ENCODE results near the gene CYP4F12.

The CYP4F12 gene

GRCh38 chr19:15732388-15732787, 59.5 kb downstream of the CYP4F12 start:
- TF ChIP-seq CTCF (IDR thresholded peaks at IDR 0.05; ENCODE audit: low read length, missing control alignments) = no peak
- no peak for DNase-seq (ENCODE audit: low read depth)
- H3K4me3 ChIP-seq (replicated peaks; ENCODE audit: low read depth, low read length) = no peak overlapping the region

GRCh38 chr19:15733895-15734294, 61.0 kb downstream of the CYP4F12 start:
- H3K4me3 ChIP-seq (replicated peaks; ENCODE audit: low read depth, low read length) = no peak overlapping the region
- DNase-seq (ENCODE audit: low read depth) = no peak
- TF ChIP-seq CTCF (IDR thresholded peaks at IDR 0.05; ENCODE audit: low read length, missing control alignments) = no peak

DNA sequence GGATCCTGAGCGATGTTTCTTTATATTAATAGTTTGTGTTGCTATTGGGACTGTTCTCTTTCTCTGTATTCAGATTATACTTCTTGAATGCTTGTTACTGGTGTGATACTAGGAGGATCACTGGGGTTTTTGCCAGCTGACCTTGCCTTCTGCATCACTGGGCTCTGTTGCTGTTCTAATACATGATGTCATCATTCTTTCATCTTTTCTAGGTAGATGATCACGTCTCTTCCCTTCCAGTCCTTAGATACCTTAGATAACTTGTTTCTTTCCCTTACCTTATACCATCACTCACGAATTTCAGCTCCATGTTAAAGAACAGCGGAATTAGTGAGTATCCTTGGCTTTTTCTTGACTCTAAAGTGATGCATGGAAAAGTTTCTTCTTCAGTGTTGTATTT, 64.8 kb downstream of the CYP4F12 start, which contains the start of gene OR10H3:
Gene OR10H3 (plus strand): TSS at position 264 of the 400 bp plus-strand sequence. CDS start 3,408 bp downstream, outside the sequence.
- TF ChIP-seq CTCF (IDR thresholded peaks at IDR 0.05; ENCODE audit: low read length, missing control alignments) = no peak
- no peak for DNase-seq (ENCODE audit: low read depth)
- no peak within 1 kb of the TSS for H3K4me3 ChIP-seq (replicated peaks; ENCODE audit: low read depth, low read length)

DNA sequence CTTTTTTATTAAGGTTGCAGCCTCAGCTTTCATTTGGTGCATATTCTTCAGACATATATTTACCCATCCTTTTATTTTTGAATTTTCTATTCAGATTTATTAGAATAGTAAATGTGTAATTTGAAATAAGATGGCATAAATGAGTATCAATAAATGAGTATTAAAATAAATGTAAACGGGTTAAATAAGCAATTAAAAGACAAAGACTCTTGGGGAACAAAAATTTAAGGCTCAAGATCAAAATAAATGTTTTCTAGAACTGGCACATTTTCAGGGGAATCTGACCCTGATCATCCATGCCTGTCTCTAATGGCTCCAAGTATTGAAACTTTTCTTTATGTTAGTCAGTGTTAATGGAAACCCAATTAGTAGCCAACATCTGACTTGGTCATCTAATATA, 67.9 kb downstream of the CYP4F12 start:
- DNase-seq (ENCODE audit: low read depth) = no peak
- no peak for TF ChIP-seq CTCF (IDR thresholded peaks at IDR 0.05; ENCODE audit: low read length, missing control alignments)
- H3K4me3 ChIP-seq (replicated peaks; ENCODE audit: low read depth, low read length) = no peak overlapping the region
